Testis (tissue), 3 donors: ENCODE measurements around the gene ABTB1. TPM values are rescaled to one million over a fixed set of nuclear protein-coding genes. Genes with fewer than 3 reads are reported as not detected.
"Not testable (repeated sequence)": the region's sequence is repeated elsewhere in the genome, so short reads cannot be mapped to it uniquely, and the experiment has no call there.

Experiments used
- DNase-seq: peaks from one replicate; pipeline ENCODE4 v3.0.0-alpha.2; 2019
- H3K27ac ChIP-seq, 2 donors: fragments of 200-600 bp; sonication (generic); one replicate each; pipeline ENCODE4 v1.5.1; 2019
- H3K27me3 ChIP-seq: fragments of 200-600 bp; sonication (generic); one replicate; pipeline ENCODE4 v1.5.1; 2019
- H3K36me3 ChIP-seq: fragments of 200-600 bp; sonication (generic); one replicate; pipeline ENCODE4 v1.5.1; 2017; ENCODE audit warnings: low read depth; ENCODE audit errors: missing control alignments
- H3K4me1 ChIP-seq: fragments of 200-600 bp; sonication (generic); one replicate; pipeline ENCODE4 v1.5.1; 2019
- H3K4me3 ChIP-seq, 2 donors: fragments of 200-600 bp; sonication (generic); one replicate each; pipeline ENCODE4 v1.5.1; 2017 to 2019
- H3K9me3 ChIP-seq: fragments of 200-600 bp; sonication (generic); one replicate; pipeline ENCODE4 v1.5.1; 2017
- POLR2A ChIP-seq: fragments of 450-650 bp; IDR thresholded peaks from one replicate; pipeline ENCODE4 v1.6.1; 2017; ENCODE audit warnings: antibody characterized with exemption, mild to moderate bottlenecking, moderate library complexity
- WGBS, 2 donors: methylation state at CpG; one replicate each; pipeline ENCODE4 v1.1.5; 2018; 5-methylcytosine and 5-hydroxymethylcytosine counted together
- intact Hi-C: fragments of 100-400 bp; cut with DNase I; formaldehyde crosslinking; loops from one replicate; pipeline ENCODE4 v1.15.1; 2023; ENCODE audit warnings: low total_unique reads
- polyA plus RNA-seq: library from polyadenylated mRNA; stranded (reverse); fragments of 350-450 nt; fragmentation: Illumina TruSeq; extraction: RNeasy Lipid Tissue Mini Kit (QIAGEN cat#74804); gene quantifications from one replicate; pipeline ENCODE4 v1.2.3, GENCODE V29; 2014; ENCODE audit warnings: low read depth, low replicate concordance; ENCODE audit not compliant: insufficient read depth
- total RNA-seq, 2 donors: library from RNA; depleted of rRNA; stranded (reverse); fragments of >200 nt; gene quantifications; one replicate each; pipeline ENCODE4 v1.2.3, GENCODE V29; 2016
- TF ChIP-seq, protein P1 (sequence below), 3 experiments: fragments of 450-650 bp in 2 of 3; fragments of 200-600 bp in 1 of 3; sonication (generic) in 1 of 3; IDR thresholded peaks; one replicate each; pipeline ENCODE4 v1.5.1; 2016 to 2019; ENCODE audit warnings: antibody characterized with exemption in 3 of 3, mild to moderate bottlenecking in 2 of 3, moderate library complexity in 1 of 3

Gene ABTB1
- total and polyA plus RNA-seq, 3 donors from 2014 or later = 16.7 to 39.1 (median 28.7) TPM

DNA sequence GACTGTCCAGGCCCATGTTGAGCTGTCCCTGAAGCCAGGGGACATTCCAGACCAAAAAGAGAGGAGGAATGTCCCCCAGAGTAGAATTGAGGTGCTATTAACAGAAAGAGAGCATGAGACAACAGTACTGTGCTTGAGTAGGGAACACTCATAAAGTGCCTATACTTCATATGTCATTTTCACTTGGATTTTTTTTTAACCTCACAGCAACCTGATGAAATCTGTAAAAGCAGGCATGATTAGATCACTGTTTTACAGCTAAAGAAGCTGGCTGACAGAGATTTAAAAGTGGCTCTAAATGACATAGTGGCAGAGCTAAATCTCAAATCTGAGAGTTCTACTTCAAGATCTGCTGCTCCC, 24.9 kb upstream of the ABTB1 start:
- DNase-seq = no peak
- intact Hi-C loops = no loop called here

DNA sequence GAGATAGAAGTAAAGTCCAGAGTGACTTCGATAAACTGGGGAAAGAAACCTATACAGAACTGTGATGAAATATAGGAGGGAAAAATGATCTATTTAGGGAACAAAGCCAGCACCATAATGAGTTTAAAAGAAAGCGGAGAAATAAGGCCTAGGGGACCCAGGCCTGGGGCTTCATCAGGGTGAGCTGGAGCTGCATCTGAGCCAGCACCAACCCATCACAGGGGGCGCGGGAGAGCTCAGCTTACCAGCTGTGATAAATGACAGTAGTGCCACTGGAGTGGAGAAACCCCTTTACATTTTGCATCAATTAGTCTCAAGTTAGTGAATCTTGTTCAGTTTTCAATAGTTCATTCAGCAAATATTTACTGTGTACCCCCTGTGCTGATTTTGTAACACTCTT, 22.5 kb upstream of the ABTB1 start:
- WGBS, 2 donors = 94 to 95% methylated on average over 4 of the region's 4 CpGs
- Histone ChIP-seq H3K27me3 (no peaks in the 10 kb centered on the region), H3K36me3 (no peaks in the 10 kb centered on the region), H3K4me1 (peaks cover 9% of the 10 kb centered on the region), H3K27ac (no peak overlapping the region), H3K9me3 (no peaks in the 10 kb centered on the region), H3K4me3 (no peak overlapping the region)
- intact Hi-C loops = loop anchor here (10.0 kb wide), 1 partner anchor 315 kb away; no protein-coding TSS in a partner anchor
- TF ChIP-seq, protein P1, sequence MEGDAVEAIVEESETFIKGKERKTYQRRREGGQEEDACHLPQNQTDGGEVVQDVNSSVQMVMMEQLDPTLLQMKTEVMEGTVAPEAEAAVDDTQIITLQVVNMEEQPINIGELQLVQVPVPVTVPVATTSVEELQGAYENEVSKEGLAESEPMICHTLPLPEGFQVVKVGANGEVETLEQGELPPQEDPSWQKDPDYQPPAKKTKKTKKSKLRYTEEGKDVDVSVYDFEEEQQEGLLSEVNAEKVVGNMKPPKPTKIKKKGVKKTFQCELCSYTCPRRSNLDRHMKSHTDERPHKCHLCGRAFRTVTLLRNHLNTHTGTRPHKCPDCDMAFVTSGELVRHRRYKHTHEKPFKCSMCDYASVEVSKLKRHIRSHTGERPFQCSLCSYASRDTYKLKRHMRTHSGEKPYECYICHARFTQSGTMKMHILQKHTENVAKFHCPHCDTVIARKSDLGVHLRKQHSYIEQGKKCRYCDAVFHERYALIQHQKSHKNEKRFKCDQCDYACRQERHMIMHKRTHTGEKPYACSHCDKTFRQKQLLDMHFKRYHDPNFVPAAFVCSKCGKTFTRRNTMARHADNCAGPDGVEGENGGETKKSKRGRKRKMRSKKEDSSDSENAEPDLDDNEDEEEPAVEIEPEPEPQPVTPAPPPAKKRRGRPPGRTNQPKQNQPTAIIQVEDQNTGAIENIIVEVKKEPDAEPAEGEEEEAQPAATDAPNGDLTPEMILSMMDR (IDR thresholded peaks at IDR 0.05) = no peak
- TF ChIP-seq POLR2A = no peak
- no peak for DNase-seq

More for the DNA sequence above, 24.9 kb upstream of the ABTB1 start:
- Histone ChIP-seq H3K27me3 (no peaks in the 10 kb centered on the region), H3K4me3 (no peak overlapping the region), H3K27ac (no peak overlapping the region), H3K9me3 (no peaks in the 10 kb centered on the region), H3K4me1 (peaks cover 3% of the 10 kb centered on the region), H3K36me3 (no peaks in the 10 kb centered on the region)
- TF ChIP-seq, protein P1 (IDR thresholded peaks at IDR 0.05) = no peak
- no peak for TF ChIP-seq POLR2A

DNA sequence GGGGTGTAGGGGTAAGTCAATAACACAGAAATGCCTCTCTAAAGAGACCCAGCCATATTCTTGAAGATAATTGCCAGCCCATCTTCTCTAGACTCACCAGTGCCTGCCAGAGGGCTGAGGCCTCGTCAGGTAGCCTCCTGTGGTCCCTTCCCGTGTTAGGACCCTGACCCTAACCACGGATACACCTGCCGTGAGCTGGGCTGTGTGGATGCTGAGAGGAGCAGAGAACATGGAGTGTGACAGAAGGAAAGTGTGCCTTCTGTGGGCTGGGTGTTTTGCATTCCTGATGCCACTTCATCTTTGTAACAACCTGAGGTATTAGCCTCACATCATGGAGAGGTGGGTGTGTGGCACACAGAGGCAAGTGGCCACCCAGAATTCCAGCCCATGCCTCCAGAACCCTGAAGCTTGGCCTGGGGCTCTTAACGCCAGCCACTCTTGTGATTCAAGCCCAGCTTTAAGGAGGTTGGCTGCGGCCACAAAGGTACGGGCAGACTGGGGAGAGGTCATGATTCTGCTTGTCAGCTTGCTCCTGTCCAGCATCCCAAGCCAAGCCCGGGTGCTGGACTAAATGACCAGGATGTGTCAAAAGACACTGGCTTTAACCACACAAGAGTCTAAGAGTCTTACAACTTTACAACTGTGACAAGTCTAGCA, 21.1 kb upstream of the ABTB1 start:
- H3K27ac ChIP-seq = no peak overlapping the region
- H3K4me3 ChIP-seq = no peak overlapping the region
- no peak for DNase-seq
- H3K9me3 ChIP-seq = no peaks in the 10 kb centered on the region
- TF ChIP-seq POLR2A = no peak
- no peaks in the 10 kb centered on the region for H3K36me3 ChIP-seq
- H3K27me3 ChIP-seq = no peaks in the 10 kb centered on the region
- intact Hi-C loops = loop anchor here (10.0 kb wide), 1 partner anchor 313 kb away; no protein-coding TSS in a partner anchor
- 63 to 89% methylated on average over 6 to 8 of the region's 8 CpGs for WGBS, 2 donors
- peaks cover 9% of the 10 kb centered on the region for H3K4me1 ChIP-seq

DNA sequence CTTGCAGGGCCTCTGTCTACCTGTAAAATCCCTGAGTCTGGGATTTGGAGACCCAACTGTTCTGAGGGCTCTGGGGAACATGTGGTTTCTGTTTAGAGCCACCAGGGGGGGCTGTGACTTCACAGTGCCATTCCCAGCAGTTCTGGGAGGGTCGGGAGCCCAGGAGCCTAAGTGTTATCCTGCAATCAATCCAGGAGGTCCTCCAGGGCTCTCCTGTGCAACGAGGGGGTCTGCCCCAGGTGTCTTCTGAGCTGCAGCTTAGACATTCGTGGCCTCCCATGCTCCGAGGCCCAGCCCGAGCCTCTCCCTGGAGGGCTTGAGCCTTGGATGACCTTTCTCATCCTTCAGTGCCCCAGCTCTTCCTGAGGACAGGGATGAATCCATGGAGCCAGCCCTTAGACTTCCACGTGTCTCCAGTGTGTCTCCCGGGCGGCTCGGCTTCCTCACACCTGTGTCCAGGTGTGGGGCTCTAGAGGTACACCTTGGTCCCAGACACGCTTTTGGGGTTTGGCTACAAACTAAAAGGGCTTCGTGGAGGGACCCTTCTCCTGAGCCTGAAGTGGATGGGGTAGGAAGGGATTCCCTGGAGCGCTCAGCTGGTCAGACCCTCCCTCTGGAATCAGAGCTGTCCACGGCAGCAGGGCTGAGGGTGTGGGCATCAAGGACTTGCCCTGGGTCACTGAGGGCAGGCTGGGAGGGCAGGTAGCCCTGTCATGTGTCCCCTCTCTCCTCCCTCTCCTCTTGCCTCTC, 20.3 kb upstream of the ABTB1 start:
- WGBS, 2 donors = 72 to 100% methylated on average over 2 to 13 of the region's 13 CpGs
- Histone ChIP-seq H3K4me3 (no peak overlapping the region), H3K9me3 (no peaks in the 10 kb centered on the region), H3K36me3 (no peaks in the 10 kb centered on the region), H3K27me3 (no peaks in the 10 kb centered on the region), H3K4me1 (peaks cover 7% of the 10 kb centered on the region), H3K27ac (no peak overlapping the region)
- peak; percentile 60 for DNase-seq
- TF ChIP-seq, protein P1 (IDR thresholded peaks at IDR 0.05) = peak; percentile 53 to 81 (median 58)
- no peak for TF ChIP-seq POLR2A
- intact Hi-C loops = loop anchor here (10.0 kb wide), 1 partner anchor 312 kb away; no protein-coding TSS in a partner anchor

DNA sequence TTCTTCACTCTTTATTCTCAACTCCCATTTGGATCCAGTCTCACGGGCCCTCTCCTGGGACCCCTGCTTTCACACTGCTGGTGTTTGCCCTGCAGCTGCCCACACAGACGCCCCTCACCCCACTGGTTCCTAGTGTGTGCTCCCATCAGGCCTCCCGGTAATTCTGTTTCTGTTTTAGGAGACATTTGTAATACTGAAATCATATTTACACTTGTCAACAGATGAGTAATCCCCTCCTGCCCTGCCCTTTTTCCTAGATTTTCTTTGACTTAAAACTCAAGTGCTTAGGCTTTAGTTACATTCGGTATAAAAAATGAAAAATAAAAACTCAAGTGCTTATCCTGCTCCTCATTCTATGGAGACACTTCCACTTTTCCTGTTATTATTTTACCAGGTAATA, 18.4 kb upstream of the ABTB1 start:
- H3K36me3 ChIP-seq = no peaks in the 10 kb centered on the region
- 71 to 83% methylated on average over 4 of the region's 4 CpGs for WGBS, 2 donors
- no peak for DNase-seq
- H3K4me3 ChIP-seq = no peak overlapping the region
- H3K27ac ChIP-seq = no peak overlapping the region
- no peaks in the 10 kb centered on the region for H3K9me3 ChIP-seq
- peaks cover 6% of the 10 kb centered on the region for H3K4me1 ChIP-seq
- intact Hi-C loops = loop anchor here (10.0 kb wide), 1 partner anchor 310 kb away; no protein-coding TSS in a partner anchor
- no peaks in the 10 kb centered on the region for H3K27me3 ChIP-seq
- TF ChIP-seq POLR2A = no peak
- TF ChIP-seq, protein P1 (IDR thresholded peaks at IDR 0.05) = no peak

DNA sequence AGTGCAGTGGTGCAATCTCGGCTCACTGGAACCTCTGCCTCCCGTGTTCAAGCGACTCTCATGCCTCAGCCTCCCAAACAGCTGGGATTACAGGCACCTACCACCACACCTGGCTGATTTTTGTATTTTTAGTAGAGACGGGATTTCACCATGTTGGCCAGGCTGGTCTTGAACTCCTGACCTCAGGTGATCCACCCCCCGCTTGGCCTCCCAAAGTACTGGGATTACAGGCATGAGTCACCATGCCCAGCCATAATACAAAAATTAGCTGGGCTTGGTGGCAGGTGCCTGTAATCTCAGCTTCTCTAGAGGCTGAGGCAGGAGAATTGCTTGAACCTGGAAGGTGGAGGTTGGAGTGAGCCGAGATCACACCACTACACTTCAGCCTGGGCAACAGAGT, 17.8 kb upstream of the ABTB1 start:
- DNase-seq, H3K4me1 ChIP-seq, H3K27ac ChIP-seq, H3K9me3 ChIP-seq, H3K4me3 ChIP-seq, H3K36me3 ChIP-seq, H3K27me3 ChIP-seq: not testable (repeated sequence)
- intact Hi-C loops = loop anchor here (10.0 kb wide), 1 partner anchor 310 kb away; no protein-coding TSS in a partner anchor
- 94 to 96% methylated on average over 5 to 6 of the region's 6 CpGs for WGBS, 2 donors
